ENCODE measurements around the gene RAB17.

DNA sequence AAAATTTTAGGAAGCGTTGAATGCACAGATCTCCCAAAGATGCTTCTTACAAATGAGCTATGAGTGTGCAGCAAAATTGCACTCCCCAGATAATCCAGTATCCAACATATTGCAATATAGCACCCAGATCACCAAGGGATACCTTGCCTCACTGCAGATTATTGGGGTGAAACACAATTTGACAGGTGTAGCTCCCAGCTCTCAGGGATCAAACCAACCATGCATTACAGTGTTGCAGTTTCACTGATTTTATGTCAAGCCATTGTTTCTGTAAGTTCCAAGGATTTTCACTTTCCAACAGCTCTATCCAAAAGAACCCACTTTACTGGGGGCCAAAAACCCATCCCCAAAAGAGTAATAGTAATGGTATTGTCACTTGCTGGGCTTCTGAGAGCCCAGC lies 35.0 kb downstream of the RAB17 start:
- TF ChIP-seq, protein P1, sequence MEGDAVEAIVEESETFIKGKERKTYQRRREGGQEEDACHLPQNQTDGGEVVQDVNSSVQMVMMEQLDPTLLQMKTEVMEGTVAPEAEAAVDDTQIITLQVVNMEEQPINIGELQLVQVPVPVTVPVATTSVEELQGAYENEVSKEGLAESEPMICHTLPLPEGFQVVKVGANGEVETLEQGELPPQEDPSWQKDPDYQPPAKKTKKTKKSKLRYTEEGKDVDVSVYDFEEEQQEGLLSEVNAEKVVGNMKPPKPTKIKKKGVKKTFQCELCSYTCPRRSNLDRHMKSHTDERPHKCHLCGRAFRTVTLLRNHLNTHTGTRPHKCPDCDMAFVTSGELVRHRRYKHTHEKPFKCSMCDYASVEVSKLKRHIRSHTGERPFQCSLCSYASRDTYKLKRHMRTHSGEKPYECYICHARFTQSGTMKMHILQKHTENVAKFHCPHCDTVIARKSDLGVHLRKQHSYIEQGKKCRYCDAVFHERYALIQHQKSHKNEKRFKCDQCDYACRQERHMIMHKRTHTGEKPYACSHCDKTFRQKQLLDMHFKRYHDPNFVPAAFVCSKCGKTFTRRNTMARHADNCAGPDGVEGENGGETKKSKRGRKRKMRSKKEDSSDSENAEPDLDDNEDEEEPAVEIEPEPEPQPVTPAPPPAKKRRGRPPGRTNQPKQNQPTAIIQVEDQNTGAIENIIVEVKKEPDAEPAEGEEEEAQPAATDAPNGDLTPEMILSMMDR (IDR thresholded peaks at IDR 0.05; ENCODE audit: low read depth, low read length): no peak
- no peak for TF ChIP-seq EZH2phosphoT487 (IDR thresholded peaks at IDR 0.05; ENCODE audit: low read depth)

Data from OCI-LY3 (cell line).